ENCODE measurements around the gene LRRC34.
A peak's percentile ranks its signal among the peaks of the same experiment; 100 is the strongest.

Gene LRRC34

GRCh38 chr3:169812332-169813235 is at the start of gene LRRC34, which contains the start of gene LRRIQ4:
LRRC34 (minus strand) TSS chr3:169812904; CDS start chr3:169812548, 356 bp downstream.
LRRIQ4 (plus strand) TSS chr3:169812870; CDS start chr3:169821922, 9,052 bp downstream.
- DNase-seq (ENCODE audit: low spot score) = peak; percentile 91

- DNase-seq (ENCODE audit: low spot score) = no peak
These were observed 49.2 kb upstream of the LRRC34 start for GRCh38 chr3:169861871-169862270.

- DNase-seq (ENCODE audit: low spot score) = no peak
These were observed 45.1 kb upstream of the LRRC34 start for GRCh38 chr3:169857811-169858210.

GRCh38 chr3:169855514-169855913 is 42.8 kb upstream of the LRRC34 start:
- no peak for DNase-seq (ENCODE audit: low spot score)

GRCh38 chr3:169850618-169851017 is 37.9 kb upstream of the LRRC34 start:
- no peak for DNase-seq (ENCODE audit: low spot score)

- no peak for DNase-seq (ENCODE audit: low spot score)
These were observed 36.0 kb upstream of the LRRC34 start for GRCh38 chr3:169848741-169849140.

- DNase-seq (ENCODE audit: low spot score) = no peak
These were observed 35.2 kb upstream of the LRRC34 start for GRCh38 chr3:169847896-169848295.

- DNase-seq (ENCODE audit: low spot score) = peak; percentile 61
These were observed 33.9 kb upstream of the LRRC34 start for GRCh38 chr3:169846458-169847193.

- no peak for DNase-seq (ENCODE audit: low spot score)
These were observed 30.3 kb upstream of the LRRC34 start for GRCh38 chr3:169842960-169843359.

GRCh38 chr3:169841171-169841570 is 28.5 kb upstream of the LRRC34 start:
- no peak for DNase-seq (ENCODE audit: low spot score)

GRCh38 chr3:169838511-169839030 is 25.9 kb upstream of the LRRC34 start:
- no peak for DNase-seq (ENCODE audit: low spot score)

GRCh38 chr3:169836942-169837275 is 24.2 kb upstream of the LRRC34 start:
- no peak for DNase-seq (ENCODE audit: low spot score)

- DNase-seq (ENCODE audit: low spot score) = no peak
These were observed 23.6 kb upstream of the LRRC34 start for GRCh38 chr3:169836078-169836941.

- no peak for DNase-seq (ENCODE audit: low spot score)
These were observed 22.8 kb upstream of the LRRC34 start for GRCh38 chr3:169835533-169835932.

- no peak for DNase-seq (ENCODE audit: low spot score)
These were observed 15.0 kb upstream of the LRRC34 start for GRCh38 chr3:169827712-169828111.

GRCh38 chr3:169825316-169825715 is 12.6 kb upstream of the LRRC34 start:
- DNase-seq (ENCODE audit: low spot score) = no peak

- DNase-seq (ENCODE audit: low spot score) = no peak
These were observed 10.3 kb upstream of the LRRC34 start for GRCh38 chr3:169822983-169823382.

- DNase-seq (ENCODE audit: low spot score) = no peak
These were observed 9.8 kb upstream of the LRRC34 start for GRCh38 chr3:169822540-169822939.

GRCh38 chr3:169822091-169822490 is 9.4 kb upstream of the LRRC34 start:
- no peak for DNase-seq (ENCODE audit: low spot score)

GRCh38 chr3:169818316-169818715 is 5.6 kb upstream of the LRRC34 start:
- no peak for DNase-seq (ENCODE audit: low spot score)

GRCh38 chr3:169815590-169816150 is 3.0 kb upstream of the LRRC34 start:
- no peak for DNase-seq (ENCODE audit: low spot score)

Data from RKO (cell line).